K562 (cell line): ENCODE results near the gene RHNO1.

ENCODE experiments used
- CHD2 ChIP-seq: IDR thresholded peaks from 2 replicates; pipeline ENCODE4 v1.6.1; 2011; ENCODE audit warnings: low read depth, low read length
- MAFK ChIP-seq: IDR thresholded peaks from 2 replicates; pipeline ENCODE4 v1.6.1; 2011; ENCODE audit warnings: low read length, improper control_type of control experiment
- MECOM ChIP-seq: fragments of 250-450 bp; sonication (Bioruptor Pico); IDR thresholded peaks from 2 replicates; pipeline ENCODE4 v1.8.0; 2022; ENCODE audit warnings: inconsistent platforms
- MYBL2 ChIP-seq, 2 experiments: fragments of 450-650 bp in 1 of 2; sonication (generic) in 1 of 2; formaldehyde crosslinking in 1 of 2; IDR thresholded peaks; 2 replicates each; pipeline versions ENCODE4 v1.6.1 to v1.8.1; 2017 to 2022; ENCODE audit warnings: borderline replicate concordance in 1 of 2, inconsistent platforms in 1 of 2, low read depth in 1 of 2, mild to moderate bottlenecking in 1 of 2, missing genetic modification reagents in 1 of 2, moderate library complexity in 1 of 2

DNA sequence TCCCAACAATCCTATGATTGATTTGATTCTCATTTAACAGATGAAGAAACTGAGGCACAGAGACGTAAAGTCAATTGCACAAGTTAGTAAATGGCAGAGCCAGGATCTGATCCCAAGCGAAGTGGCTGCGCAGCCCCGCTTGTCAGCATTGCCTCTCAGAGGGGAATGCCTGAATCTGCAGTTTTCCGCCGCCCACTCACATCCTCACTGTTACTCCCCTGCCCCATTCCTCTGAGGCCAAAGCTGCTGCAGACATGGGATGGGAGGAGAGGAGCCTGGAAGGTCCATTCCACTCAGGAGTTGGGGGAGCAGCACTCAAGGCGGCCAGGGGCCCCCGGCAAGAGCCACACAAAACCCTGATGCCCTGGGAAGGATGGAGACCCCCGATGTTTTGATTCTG, 43.2 kb upstream of the RHNO1 start:
- TF ChIP-seq MECOM (CRISPR knock-in tag) (no peak), MYBL2 (IDR thresholded peaks at IDR 0.05; ENCODE audit: low read depth) (no peak), MYBL2 (CRISPR knock-in tag; IDR thresholded peaks at IDR 0.05; ENCODE audit: borderline replicate concordance) (no peak), CHD2 (no peak), MAFK (no peak)
